Measurements from ENCODE around the gene PSD2.

- TF ChIP-seq, protein P1, sequence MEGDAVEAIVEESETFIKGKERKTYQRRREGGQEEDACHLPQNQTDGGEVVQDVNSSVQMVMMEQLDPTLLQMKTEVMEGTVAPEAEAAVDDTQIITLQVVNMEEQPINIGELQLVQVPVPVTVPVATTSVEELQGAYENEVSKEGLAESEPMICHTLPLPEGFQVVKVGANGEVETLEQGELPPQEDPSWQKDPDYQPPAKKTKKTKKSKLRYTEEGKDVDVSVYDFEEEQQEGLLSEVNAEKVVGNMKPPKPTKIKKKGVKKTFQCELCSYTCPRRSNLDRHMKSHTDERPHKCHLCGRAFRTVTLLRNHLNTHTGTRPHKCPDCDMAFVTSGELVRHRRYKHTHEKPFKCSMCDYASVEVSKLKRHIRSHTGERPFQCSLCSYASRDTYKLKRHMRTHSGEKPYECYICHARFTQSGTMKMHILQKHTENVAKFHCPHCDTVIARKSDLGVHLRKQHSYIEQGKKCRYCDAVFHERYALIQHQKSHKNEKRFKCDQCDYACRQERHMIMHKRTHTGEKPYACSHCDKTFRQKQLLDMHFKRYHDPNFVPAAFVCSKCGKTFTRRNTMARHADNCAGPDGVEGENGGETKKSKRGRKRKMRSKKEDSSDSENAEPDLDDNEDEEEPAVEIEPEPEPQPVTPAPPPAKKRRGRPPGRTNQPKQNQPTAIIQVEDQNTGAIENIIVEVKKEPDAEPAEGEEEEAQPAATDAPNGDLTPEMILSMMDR (IDR thresholded peaks at IDR 0.05), result no peak
- TF ChIP-seq, protein P2, sequence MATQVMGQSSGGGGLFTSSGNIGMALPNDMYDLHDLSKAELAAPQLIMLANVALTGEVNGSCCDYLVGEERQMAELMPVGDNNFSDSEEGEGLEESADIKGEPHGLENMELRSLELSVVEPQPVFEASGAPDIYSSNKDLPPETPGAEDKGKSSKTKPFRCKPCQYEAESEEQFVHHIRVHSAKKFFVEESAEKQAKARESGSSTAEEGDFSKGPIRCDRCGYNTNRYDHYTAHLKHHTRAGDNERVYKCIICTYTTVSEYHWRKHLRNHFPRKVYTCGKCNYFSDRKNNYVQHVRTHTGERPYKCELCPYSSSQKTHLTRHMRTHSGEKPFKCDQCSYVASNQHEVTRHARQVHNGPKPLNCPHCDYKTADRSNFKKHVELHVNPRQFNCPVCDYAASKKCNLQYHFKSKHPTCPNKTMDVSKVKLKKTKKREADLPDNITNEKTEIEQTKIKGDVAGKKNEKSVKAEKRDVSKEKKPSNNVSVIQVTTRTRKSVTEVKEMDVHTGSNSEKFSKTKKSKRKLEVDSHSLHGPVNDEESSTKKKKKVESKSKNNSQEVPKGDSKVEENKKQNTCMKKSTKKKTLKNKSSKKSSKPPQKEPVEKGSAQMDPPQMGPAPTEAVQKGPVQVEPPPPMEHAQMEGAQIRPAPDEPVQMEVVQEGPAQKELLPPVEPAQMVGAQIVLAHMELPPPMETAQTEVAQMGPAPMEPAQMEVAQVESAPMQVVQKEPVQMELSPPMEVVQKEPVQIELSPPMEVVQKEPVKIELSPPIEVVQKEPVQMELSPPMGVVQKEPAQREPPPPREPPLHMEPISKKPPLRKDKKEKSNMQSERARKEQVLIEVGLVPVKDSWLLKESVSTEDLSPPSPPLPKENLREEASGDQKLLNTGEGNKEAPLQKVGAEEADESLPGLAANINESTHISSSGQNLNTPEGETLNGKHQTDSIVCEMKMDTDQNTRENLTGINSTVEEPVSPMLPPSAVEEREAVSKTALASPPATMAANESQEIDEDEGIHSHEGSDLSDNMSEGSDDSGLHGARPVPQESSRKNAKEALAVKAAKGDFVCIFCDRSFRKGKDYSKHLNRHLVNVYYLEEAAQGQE (IDR thresholded peaks at IDR 0.05; ENCODE audit: insufficient read depth in 1 of 2, low read depth in 2 of 2, low read length in 1 of 2), result no peak
- no peak for TF ChIP-seq SIN3A (IDR thresholded peaks at IDR 0.05; ENCODE audit: borderline replicate concordance, insufficient read depth, low read depth, low read length)
These were observed 50.5 kb downstream of the PSD2 start for GRCh38 chr5:139845846-139846681.
